NCI-H526 (cell line): Measurements from ENCODE around the gene TRIM36.

Experiments
- DNase-seq, 2 experiments: peaks; one replicate each; lab custom pipeline; 2025; lab: John Stamatoyannopoulos, UW

The TRIM36 gene, protein sequence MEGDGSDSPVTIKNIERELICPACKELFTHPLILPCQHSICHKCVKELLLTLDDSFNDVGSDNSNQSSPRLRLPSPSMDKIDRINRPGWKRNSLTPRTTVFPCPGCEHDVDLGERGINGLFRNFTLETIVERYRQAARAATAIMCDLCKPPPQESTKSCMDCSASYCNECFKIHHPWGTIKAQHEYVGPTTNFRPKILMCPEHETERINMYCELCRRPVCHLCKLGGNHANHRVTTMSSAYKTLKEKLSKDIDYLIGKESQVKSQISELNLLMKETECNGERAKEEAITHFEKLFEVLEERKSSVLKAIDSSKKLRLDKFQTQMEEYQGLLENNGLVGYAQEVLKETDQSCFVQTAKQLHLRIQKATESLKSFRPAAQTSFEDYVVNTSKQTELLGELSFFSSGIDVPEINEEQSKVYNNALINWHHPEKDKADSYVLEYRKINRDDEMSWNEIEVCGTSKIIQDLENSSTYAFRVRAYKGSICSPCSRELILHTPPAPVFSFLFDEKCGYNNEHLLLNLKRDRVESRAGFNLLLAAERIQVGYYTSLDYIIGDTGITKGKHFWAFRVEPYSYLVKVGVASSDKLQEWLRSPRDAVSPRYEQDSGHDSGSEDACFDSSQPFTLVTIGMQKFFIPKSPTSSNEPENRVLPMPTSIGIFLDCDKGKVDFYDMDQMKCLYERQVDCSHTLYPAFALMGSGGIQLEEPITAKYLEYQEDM

DNA sequence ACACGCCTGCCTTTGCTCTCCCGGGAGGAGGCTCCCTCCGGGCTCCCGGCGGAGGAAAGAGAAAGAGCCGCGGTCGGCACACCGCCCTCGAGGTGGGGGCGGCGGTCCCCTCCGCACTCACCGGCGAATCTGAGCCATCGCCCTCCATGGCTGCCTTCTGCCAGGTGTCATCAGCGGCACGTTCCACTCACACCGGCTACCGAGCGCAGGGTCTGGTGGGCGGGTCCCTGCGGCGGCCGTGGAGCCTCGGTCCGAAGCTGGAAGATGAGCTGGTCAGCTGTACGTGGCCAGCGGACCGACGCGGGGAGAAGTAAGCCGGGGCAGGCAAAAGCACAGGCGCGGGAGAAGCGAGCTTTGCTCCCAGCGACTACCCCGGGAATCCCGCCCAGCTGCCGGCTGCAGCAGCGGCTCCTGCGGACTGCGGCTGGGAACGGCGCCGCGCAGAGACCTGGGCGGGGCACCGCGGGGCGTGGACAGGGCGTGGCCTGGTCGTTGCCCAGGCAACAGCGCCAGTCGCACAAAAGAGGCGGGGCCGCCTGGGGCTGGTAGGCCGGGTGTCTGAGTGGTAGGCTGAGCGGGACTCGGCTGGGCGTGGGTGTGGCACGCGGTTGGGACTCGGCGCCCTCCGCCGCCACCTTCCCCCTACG lies at the start of gene TRIM36:
Gene TRIM36 (minus strand): TSS at position 422 of the 647 bp plus-strand sequence. CDS start 274 bp downstream, at position 148.
- DNase-seq: peak; percentile 88 to 96

- no peak for DNase-seq
Measured at GRCh38 chr5:115214541-115214940, 44.8 kb upstream of the TRIM36 start.

DNA sequence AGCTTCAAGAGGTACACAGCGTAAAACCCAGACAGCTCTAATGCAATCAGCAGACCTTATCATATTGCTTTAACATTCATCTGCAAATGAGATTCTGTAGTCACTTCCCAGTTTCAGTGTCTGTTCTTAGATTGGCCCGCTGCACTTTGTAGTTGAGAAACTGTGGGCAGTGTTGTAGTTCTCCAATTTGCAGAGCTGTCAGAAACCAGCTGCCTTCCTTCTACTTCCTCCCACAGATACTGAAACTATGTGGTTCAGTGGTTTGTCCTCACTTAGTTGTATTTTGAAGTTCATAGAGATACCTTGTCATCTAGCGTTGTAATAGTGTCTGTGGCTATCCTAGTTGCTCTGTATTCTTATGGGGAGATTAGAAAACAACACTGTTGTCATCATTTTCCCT lies 39.6 kb upstream of the TRIM36 start:
- no peak for DNase-seq

DNA sequence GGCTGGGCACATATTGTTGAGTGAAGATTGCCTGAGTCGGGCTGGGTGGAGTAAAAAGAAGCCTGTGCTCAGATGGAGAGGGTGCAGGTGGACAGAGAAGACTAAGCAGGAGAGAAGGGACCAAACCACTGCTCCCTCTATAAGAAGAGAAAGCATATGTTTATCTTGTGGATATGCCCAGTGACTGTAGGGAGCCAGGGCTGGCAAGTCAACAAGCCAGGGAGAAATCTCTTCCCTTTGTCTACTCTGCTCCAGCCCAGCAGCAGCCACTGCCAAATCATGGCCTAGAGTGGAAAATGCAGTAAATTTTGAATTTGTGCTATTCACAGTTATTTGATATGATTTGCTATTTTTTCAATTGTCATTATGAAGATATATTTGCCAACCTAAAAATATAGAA lies 33.2 kb upstream of the TRIM36 start:
- DNase-seq: no peak

GRCh38 chr5:115196161-115196560 lies 26.5 kb upstream of the TRIM36 start:
- no peak for DNase-seq

DNA sequence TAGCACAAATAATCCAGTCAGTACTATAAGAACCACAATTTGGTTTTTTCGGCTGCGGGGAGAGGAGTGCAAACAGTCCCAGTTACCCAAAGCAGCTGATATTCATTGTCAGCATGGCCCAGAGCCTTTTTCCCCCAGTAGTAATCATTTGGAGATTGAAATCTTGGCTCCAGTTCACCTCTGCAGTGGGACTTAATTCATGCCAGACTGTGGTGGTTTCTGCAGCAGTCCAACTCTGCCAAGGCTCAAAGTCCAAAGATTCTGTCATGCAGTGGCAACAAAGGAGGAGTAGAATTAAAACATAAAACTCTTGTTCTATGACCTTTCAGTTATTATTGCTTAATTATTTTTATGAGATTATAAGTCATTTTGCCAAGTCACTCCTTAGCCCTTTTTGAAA lies 25.0 kb upstream of the TRIM36 start:
- peak in 1 of 2 experiments; percentile 3 for DNase-seq

- no peak for DNase-seq
Measured at GRCh38 chr5:115193295-115193694, 23.6 kb upstream of the TRIM36 start.

GRCh38 chr5:115192098-115192497 lies 22.4 kb upstream of the TRIM36 start:
- no peak for DNase-seq

- no peak for DNase-seq
Measured at GRCh38 chr5:115191474-115192031, 21.8 kb upstream of the TRIM36 start.

GRCh38 chr5:115190388-115190787 lies 20.7 kb upstream of the TRIM36 start:
- DNase-seq: peak in 1 of 2 experiments; percentile 20

- no peak for DNase-seq
Measured at GRCh38 chr5:115189866-115190265, 20.2 kb upstream of the TRIM36 start.

DNA sequence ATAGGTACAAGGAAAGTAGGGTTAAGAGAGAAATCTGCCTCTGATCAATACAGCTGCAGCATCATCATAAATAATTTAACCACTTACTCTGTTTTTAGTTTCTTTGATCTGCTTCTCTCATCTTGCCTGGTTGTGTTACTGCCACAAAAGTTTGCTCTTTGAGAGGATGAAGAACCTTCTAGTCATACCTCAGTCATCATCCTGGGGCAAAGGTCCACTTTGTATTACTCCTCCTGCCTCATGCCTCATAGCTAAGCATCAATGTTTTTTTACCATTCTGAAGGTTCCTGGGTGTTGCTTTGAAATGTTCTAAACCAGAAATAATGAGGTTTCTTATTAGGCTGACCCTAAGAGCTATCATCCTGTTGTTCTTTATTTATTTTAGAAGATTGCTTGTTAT lies 17.1 kb upstream of the TRIM36 start:
- no peak for DNase-seq

- peak in 1 of 2 experiments; percentile 64 for DNase-seq
Measured at GRCh38 chr5:115184770-115185169, 15.1 kb upstream of the TRIM36 start.

- no peak for DNase-seq
Measured at GRCh38 chr5:115181757-115182156, 12.0 kb upstream of the TRIM36 start.

DNA sequence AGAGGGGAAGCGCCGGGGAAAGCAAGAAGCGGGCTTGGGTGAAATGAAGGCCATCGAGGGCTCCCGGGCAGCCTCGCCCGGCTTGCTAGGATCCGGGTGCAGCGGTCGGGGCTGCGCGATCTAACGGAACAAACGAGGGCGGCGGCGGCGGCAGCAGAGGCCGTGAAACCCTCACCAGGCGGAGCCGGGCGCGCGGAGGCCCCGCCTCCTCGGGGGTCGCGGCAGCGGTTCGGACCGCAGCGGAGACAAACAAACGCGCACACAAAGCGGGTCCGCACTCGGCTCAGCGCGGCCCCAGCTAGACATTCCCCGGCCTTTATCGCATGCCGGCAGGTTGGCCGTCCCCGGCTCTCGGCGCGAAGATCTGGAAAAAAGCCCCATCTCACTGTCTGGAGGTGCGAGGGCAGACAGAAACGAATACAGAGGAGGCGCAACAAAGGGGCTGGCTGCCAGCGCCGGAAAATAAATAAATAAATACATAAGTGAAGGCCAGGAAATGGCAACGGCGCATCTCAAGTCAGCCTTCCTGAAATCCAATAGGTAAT lies 10.5 kb upstream of the TRIM36 start:
- peak; percentile 62 to 84 for DNase-seq

DNA sequence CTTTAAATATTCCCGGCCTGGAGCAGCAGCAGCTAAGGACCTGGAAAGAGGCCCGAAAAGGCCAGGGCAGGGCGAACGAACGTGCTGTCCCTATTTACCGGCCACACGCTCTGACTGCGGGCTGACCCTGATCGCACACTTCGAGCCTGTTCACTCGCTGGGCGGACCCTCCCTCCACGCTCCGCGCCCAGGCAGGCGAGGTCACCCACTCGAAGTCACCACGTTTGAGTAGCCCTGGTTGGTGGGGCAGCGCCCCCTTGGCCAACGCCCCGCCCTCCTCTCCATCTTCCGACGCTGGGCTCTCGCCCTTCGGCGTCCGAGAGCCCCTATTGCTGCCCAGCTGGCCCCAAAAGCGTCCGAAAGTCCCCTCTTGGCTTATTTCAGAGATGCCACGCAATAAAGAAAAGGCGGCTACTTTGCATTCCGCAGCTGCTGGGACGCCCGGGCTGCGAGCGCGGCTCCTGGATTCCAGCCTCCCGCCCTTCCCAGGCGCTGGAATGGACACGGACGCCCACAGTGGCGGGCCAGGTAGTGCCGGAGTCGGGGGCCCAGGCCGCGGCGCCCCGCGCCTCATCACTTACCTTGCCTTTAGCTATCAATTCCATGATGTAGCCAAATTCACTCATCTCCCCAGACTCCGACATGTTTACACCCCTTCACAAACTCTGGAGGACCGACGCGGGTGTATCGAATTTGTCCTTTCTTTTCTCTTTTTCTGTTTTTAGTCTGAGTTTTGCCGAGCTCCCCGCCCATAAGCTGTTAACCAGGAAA lies 9.9 kb upstream of the TRIM36 start:
- DNase-seq: peak in 1 of 2 experiments; percentile 64

GRCh38 chr5:115179030-115179393 lies 9.3 kb upstream of the TRIM36 start:
- DNase-seq: no peak

GRCh38 chr5:115170929-115171510 lies 1.3 kb upstream of the TRIM36 start:
- peak; percentile 34 to 57 for DNase-seq

GRCh38 chr5:115170134-115170928 lies 623 bp upstream of the TRIM36 start:
- DNase-seq: peak; percentile 65 to 75

DNA sequence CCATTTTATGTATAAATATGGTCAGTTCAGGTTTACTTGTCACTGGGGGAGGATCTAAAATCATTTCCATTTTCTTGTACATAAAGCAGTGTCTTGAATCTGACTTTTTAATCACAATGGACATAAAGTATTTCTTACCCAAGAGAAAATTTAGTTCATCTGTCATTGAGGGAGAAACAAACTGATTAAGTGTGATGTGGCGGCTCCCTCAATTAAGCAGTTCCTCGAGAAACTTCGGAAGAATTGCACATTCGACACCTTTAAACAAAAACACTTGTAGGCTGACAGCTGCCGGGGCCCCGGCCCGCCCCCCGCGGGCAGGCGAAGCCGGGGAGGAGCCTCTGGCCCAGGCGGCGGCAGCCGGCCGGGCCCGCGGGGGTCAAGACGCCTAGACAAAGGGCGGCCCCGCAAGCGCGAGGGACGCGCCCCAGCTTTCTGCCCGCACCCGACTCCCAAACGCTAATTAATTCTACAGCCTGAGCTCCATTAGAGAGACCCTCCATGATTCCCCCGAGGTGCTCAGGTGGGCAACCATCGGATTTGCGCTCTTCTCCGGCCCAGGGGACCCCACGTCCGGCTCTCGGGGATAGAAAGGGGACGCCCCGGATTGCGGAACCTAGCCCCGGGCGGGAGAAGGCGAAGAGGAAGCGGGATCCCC lies 750 bp downstream of the TRIM36 start:
- DNase-seq: peak in 1 of 2 experiments; percentile 41
